Fibroblast of lung (primary cell): ENCODE results near the gene PC.
"Not testable (repeated sequence)": the region's sequence is repeated elsewhere in the genome, so short reads cannot be mapped to it uniquely, and the experiment has no call there.

Experiments
- EZH2 ChIP-seq: IDR thresholded peaks from 2 replicates; pipeline ENCODE4 v1.5.1; 2012; ENCODE audit warnings: low read length, control low read depth, mild to moderate bottlenecking; ENCODE audit errors: missing control alignments
- TF ChIP-seq, protein P1 (sequence below), 2 donors: IDR thresholded peaks in 1 of 2; conservative IDR thresholded peaks in 1 of 2; 1 replicate in 1 of 2; 2 replicates in 1 of 2; pipeline ENCODE4 v1.5.1; 2011 to 2012; ENCODE audit warnings: low read length in 2 of 2, control low read depth in 1 of 2, inconsistent platforms in 1 of 2, low read depth in 1 of 2, mild to moderate bottlenecking in 1 of 2

DNA sequence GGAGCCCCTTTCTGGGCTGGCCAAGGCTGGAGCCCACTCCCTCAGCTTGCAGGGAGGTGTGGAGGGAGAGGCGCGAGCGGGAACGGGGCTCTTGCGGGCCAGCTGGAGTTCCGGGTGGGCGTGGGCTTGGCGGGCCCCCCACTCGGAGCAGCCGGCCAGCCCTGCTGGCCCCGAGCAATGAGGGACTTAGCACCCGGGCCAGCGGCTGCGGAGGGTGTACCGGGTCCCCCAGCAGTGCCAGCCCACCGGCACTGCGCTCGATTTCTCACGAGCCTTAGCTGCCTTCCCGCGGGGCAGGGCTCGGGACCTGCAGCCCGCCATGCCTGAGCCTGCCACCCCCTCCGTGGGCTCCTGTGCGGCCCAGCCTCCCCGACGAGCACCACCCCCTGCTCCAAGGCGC is 30.6 kb upstream of the PC start:
- TF ChIP-seq, protein P1, sequence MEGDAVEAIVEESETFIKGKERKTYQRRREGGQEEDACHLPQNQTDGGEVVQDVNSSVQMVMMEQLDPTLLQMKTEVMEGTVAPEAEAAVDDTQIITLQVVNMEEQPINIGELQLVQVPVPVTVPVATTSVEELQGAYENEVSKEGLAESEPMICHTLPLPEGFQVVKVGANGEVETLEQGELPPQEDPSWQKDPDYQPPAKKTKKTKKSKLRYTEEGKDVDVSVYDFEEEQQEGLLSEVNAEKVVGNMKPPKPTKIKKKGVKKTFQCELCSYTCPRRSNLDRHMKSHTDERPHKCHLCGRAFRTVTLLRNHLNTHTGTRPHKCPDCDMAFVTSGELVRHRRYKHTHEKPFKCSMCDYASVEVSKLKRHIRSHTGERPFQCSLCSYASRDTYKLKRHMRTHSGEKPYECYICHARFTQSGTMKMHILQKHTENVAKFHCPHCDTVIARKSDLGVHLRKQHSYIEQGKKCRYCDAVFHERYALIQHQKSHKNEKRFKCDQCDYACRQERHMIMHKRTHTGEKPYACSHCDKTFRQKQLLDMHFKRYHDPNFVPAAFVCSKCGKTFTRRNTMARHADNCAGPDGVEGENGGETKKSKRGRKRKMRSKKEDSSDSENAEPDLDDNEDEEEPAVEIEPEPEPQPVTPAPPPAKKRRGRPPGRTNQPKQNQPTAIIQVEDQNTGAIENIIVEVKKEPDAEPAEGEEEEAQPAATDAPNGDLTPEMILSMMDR (conservative IDR thresholded peaks at IDR 0.05 in 1 of 2, IDR thresholded peaks at IDR 0.05 in 1 of 2; ENCODE audit: low read depth in 1 of 2, low read length in 2 of 2), result not testable (repeated sequence)
- TF ChIP-seq EZH2, result not testable (repeated sequence)
